GM18909 (cell line): Measurements from ENCODE around the gene SLMAP.
"Not testable (repeated sequence)": the region's sequence is repeated elsewhere in the genome, so short reads cannot be mapped to it uniquely, and the experiment has no call there.

ENCODE experiments used
- ATAC-seq: cut with Tn5 transposase; IDR thresholded peaks from one replicate; pipeline ENCODE4 v1.9.1; 2021; ENCODE audit warnings: mild to moderate bottlenecking; ENCODE audit not compliant: unreplicated experiment, poor library complexity

The SLMAP gene

GRCh38 chr3:57872606-57873005, 116.5 kb downstream of the SLMAP start:
- ATAC-seq = no peak

GRCh38 chr3:57876632-57877031, 120.5 kb downstream of the SLMAP start:
- ATAC-seq = no peak

- no peak for ATAC-seq
Observed at GRCh38 chr3:57877116-57877515, 121.0 kb downstream of the SLMAP start.

GRCh38 chr3:57884436-57884835, 128.3 kb downstream of the SLMAP start:
- ATAC-seq = not testable (repeated sequence)

DNA sequence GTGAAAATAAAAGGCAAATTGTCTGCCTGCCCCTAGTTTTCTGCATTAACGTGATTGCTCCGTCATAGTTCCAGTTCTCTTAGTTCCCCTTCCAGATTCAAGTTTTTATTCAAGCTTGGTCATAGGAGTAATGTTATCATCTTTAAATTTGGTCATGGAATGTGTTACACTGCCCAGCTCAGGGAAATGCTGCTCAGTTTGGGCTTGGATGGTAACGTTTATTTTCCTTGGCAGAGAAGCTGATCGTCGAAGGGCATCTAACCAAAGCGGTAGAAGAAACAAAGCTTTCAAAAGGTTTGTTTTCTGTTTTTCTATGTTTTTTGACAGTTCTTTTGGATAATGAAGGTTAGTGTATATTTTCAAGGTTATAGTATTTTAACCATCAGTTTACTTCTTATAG, 133.7 kb downstream of the SLMAP start:
- ATAC-seq = no peak

DNA sequence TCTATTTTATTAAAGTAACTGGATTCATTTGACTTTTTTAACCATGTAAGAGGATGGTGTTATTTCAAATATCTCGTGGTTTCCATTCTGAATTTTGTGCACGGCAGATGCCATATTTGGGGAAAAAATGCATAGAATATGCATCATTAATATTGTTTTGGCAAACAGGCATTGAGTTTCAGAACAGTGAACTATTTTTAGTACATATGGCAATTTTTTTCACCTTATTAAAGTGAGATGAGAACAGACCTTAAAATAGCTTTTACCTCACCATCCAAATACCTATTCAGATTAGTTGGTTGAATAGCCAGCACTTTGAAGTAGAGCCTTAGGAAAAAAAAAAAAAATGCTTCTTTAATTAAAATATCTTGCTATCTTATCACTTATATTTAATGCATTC, 134.8 kb downstream of the SLMAP start:
- ATAC-seq = no peak

- ATAC-seq = no peak
Observed at GRCh38 chr3:57892423-57892822, 136.3 kb downstream of the SLMAP start.

GRCh38 chr3:57893156-57893555, 137.0 kb downstream of the SLMAP start:
- no peak for ATAC-seq

DNA sequence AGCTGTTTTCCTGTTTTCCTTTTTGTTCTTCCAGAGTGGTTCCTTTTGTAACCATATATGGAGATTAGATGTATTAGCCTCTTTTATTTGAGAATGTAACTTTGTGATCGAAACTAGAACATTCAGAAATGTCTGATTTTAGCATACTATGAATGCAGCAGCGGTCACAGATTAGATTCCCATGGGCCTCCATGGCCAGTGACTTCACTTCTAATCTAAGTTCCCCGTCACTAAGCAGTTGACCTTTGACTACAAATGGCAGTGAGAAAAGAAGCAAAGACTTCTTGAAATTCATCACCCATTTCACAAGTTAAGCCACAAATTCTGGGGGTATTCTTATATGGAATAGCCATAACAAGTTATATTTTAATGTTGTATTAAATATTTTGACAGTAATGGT, 137.6 kb downstream of the SLMAP start:
- ATAC-seq = no peak

GRCh38 chr3:57896031-57896430, 139.9 kb downstream of the SLMAP start:
- ATAC-seq = no peak

- no peak for ATAC-seq
Observed at GRCh38 chr3:57896691-57897090, 140.6 kb downstream of the SLMAP start.

- ATAC-seq = no peak
Observed at GRCh38 chr3:57900786-57901185, 144.7 kb downstream of the SLMAP start.

DNA sequence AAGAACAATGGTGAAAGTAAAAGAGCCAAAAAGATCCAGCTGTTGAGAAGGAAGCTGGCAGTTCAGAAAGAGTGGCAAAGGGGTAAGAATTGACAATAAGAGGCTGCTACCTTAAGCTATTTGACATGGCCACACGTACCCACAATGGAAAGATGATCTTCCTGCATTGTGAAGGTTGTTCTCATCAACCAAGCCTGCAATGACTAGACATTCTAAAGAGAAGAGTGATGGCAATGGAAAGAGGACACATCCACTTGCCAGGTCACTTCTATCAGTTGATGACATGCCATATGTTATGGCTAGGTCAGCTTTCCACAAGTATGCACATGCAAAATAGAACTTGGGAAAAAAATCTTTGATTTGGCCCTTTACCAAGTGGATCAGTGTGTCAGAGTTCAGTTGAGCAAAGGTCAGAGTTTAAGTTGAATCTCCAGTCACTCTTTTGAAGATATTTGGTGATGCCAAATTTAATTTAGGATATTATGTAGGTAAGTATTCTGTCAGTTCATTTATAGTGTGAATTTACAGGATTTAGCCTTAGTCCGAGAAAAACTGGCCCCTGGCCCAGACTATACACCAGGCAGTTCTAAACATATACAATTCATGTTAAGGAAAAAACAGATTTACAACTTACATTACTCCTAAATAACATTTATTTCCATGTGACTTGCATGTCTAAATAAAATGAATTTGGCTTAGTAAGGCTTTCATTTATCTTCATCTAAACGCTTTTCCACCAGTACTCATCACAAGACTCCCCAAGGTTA, 147.2 kb downstream of the SLMAP start:
- ATAC-seq = no peak

DNA sequence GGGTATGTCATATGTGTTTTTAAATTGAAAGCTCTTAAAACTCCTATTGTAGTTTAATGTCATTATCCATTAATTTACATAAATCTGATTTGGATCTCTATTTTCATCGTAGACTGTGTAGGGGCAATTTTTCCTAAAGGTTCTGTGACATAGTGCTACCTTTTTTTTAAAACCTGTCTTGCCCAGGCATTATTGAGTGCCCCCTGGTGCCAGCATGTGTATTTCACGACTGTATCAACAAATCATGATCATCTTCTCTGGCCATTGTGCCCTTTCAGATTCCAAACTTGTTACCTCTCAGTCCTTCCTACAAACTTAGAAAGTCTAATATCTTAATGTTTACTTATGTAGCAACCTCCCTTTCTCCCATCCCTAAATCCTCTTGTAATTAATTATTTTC, 154.9 kb downstream of the SLMAP start:
- no peak for ATAC-seq

- no peak for ATAC-seq
Observed at GRCh38 chr3:57911593-57911992, 155.5 kb downstream of the SLMAP start.

DNA sequence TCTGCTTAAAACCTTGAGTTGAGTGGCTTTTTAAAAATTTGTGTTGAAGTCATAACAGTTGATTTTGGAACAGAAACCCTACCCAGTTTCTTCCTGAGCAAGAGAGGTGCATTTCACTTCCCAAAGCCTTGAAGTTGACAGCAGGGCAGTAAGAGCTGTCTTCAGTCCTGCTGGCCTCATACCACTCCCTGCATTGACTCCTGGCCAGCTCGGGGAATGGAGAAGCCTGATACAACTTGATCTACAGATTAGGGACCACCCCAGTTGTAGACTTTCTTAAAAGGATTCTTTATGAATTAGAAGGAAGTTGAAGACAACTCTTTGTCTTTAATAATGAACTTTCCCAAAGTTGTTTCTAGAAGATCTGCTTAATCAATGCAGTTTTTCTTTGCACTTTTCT, 161.5 kb downstream of the SLMAP start:
- no peak for ATAC-seq

DNA sequence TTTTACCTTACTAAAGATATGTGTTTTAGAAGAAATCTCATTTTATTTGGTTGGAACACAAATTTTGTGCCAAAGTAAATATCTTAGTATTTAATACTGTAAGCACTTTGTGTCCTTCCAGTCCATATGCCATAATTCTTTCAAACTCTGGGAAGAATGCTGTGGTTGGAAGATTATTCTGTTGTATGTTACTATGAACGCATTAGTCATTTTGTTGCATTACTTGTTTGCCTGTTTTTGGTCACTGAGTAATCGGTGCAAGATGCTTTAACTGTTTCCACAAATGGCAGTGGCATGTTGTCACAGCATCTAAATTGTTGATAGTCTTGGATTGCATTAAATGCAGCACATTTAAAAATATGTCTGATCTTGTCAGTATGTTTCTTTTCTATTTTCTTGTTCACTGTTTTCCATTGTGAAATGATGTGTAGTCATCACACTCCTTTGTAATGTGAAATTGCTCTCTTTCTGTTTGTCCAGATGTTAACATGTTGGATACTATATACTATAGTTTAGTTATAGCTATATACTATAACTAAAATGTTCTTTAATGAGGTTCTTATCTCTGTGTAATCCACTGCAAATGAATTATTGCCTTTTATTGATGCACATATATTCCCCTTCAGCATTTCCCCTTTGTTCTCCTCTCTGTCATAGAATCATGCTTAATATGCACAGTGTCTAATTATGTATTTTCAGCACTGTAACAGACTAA, 162.2 kb downstream of the SLMAP start:
- ATAC-seq = no peak

GRCh38 chr3:57919987-57920386, 163.9 kb downstream of the SLMAP start:
- ATAC-seq = no peak

DNA sequence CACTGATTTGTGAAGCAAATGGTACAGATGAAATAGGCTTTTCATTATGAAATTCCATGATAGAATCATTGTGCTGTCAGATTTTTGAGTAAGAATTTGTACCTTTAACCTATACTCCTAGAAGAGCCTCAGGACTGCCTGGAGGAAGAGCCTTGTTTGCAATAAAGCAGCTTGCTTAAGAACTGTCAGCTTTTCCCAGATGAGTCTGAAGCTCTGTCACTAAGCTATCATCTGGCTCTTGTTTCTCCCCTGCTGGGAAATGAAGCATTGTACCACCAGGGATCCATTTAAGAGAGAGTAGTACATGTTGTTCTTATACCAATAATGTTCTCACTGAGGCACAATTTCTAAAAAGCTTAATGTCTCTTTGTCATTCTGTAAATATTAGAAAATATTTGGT, 167.0 kb downstream of the SLMAP start:
- ATAC-seq = no peak

DNA sequence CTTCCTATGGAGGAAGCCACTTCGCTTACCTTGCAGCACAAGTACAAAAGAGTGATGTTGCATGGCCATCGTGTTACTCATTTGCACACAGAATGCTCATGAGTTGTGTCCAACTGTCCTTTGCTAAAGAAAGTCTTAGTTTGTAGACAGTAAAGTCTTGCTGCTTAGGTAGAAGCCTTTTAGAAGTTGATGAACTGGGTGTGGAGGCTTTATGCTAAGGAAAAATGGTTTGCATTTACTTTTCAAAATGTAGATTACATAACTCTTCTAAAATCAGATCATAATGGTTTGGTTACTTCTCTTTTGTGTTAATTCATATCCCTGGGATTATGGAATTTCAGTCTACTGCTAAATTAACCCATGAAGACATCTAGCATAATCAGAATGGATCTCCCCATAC, 167.6 kb downstream of the SLMAP start:
- ATAC-seq = no peak

DNA sequence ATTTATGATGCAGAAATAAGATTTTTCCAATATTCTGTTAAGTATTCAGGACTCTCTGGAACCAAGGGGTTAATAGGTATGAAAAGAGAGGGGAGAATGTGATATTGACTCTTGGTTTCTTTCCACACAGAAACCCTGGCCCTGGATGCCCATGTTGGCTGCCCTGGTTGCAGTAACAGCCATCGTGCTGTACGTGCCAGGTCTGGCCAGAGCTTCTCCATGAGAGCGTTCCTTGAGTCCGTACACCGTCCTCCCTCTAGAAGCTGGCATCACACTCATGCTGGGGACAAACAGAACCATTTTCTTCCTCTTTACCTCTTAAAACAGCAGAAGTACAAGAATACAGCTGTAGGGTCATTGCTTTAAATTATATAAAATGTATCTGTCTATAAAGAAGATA, 171.1 kb downstream of the SLMAP start:
- no peak for ATAC-seq

DNA sequence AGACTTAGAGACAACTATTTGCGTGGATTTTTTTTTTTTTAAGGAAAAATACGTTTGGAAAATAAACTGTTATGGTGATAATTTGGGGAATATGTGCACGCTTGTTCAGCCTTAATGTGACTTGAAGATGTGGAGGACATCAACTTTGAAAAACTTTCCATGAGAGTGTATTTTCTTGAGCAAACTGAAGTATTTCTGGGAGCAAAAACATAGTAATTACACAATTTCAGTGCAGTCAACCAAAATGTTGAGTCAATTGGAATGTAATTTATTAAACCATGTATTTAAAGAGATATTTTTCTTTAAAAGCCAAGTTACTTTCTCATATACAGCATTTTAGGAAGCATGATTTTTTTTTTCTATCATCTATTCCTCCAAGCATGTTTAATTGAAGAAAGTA, 171.8 kb downstream of the SLMAP start:
- ATAC-seq = no peak
